Adrenal gland (tissue), 5 donors: ENCODE measurements around the gene AGAP1.

Experiments
- CTCF ChIP-seq, 6 experiments: fragments of 450-650 bp in 4 of 6; fragments of 200-600 bp in 2 of 6; sonication (generic) in 1 of 6; IDR thresholded peaks; 1 replicate in 5 of 6; 2 replicates in 1 of 6; pipeline versions ENCODE4 v1.5.1 to v1.8.0; 2016 to 2021; ENCODE audit warnings: antibody characterized with exemption in 6 of 6, mild to moderate bottlenecking in 2 of 6, moderate library complexity in 1 of 6
- POLR2A ChIP-seq, 2 donors: fragments of 450-650 bp; IDR thresholded peaks; one replicate each; pipeline ENCODE4 v1.6.1; 2017; ENCODE audit warnings: antibody characterized with exemption in 2 of 2, mild to moderate bottlenecking in 2 of 2, moderate library complexity in 1 of 2
- donor health status: DM: no; HTN: no; CAD: no.

GRCh38 chr2:235989591-235989990, 495.7 kb downstream of the AGAP1 start:
- no peak for TF ChIP-seq CTCF (IDR thresholded peaks at IDR 0.05)
- TF ChIP-seq POLR2A (IDR thresholded peaks at IDR 0.05) = no peak
